GM13976 (cell line): ENCODE measurements around the gene SIGLEC9.

Experiments used
- DNase-seq: peaks from one replicate; pipeline ENCODE4 v3.0.0; 2012; ENCODE audit warnings: low spot score
- CTCF ChIP-seq: IDR thresholded peaks from 2 replicates; pipeline ENCODE4 v1.5.1; 2012; ENCODE audit warnings: borderline replicate concordance, mild to moderate bottlenecking; ENCODE audit not compliant: insufficient read depth; ENCODE audit errors: extremely low read depth, missing control alignments, control extremely low read depth
- in situ Hi-C: fragments of 300-500 bp; cut with MboI; formaldehyde crosslinking; loops from one replicate; pipeline ENCODE4 v1.12.0; 2022; ENCODE audit warnings: low sequenced_read_pairs, mixed read lengths, inconsistent platforms; ENCODE audit not compliant: unreplicated experiment

The SIGLEC9 gene

GRCh38 chr19:51159656-51160055 lies 35.0 kb downstream of the SIGLEC9 start:
- no peak for TF ChIP-seq CTCF
- DNase-seq: no peak
- in situ Hi-C loops: loop anchor here (25.0 kb wide), 1 partner anchor 503 kb away; no protein-coding TSS in a partner anchor

GRCh38 chr19:51161266-51161665 lies 36.6 kb downstream of the SIGLEC9 start:
- in situ Hi-C loops: loop anchor here (25.0 kb wide), 1 partner anchor 501 kb away; no protein-coding TSS in a partner anchor
- no peak for TF ChIP-seq CTCF
- no peak for DNase-seq

GRCh38 chr19:51161867-51162496 lies 37.3 kb downstream of the SIGLEC9 start:
- no peak for DNase-seq
- in situ Hi-C loops: loop anchor here (25.0 kb wide), 1 partner anchor 500 kb away; no protein-coding TSS in a partner anchor
- no peak for TF ChIP-seq CTCF

GRCh38 chr19:51163257-51163656 lies 38.6 kb downstream of the SIGLEC9 start:
- in situ Hi-C loops: loop anchor here (25.0 kb wide), 1 partner anchor 499 kb away; no protein-coding TSS in a partner anchor
- DNase-seq: no peak
- TF ChIP-seq CTCF: no peak

GRCh38 chr19:51164215-51164614 lies 39.5 kb downstream of the SIGLEC9 start:
- no peak for DNase-seq
- in situ Hi-C loops: loop anchor here (25.0 kb wide), 1 partner anchor 498 kb away; no protein-coding TSS in a partner anchor
- TF ChIP-seq CTCF: no peak

- TF ChIP-seq CTCF: no peak
- peak; percentile 67 for DNase-seq
- in situ Hi-C loops: loop anchor here (25.0 kb wide), 1 partner anchor 495 kb away; no protein-coding TSS in a partner anchor
These were observed 42.3 kb downstream of the SIGLEC9 start for GRCh38 chr19:51166846-51167490.
